Osteocyte (in vitro differentiated cells): ENCODE measurements around the gene ELANE. TPM values are rescaled to one million over a fixed set of nuclear protein-coding genes. Genes with fewer than 3 reads are reported as not detected.

Source experiments
- DNase-seq: peaks from one replicate; pipeline ENCODE4 v3.0.0; 2021; ENCODE audit warnings: mixed read lengths; ENCODE audit not compliant: unreplicated experiment; ENCODE audit errors: extremely low spot score
- H3K27ac Mint-ChIP-seq: one replicate; pipeline ENCODE4 v1.8.0; 2021; ENCODE audit warnings: mild to moderate bottlenecking, mixed read lengths; ENCODE audit not compliant: unreplicated experiment
- H3K27me3 Mint-ChIP-seq: one replicate; pipeline ENCODE4 v1.8.0; 2021; ENCODE audit warnings: mixed read lengths; ENCODE audit not compliant: unreplicated experiment
- H3K36me3 Mint-ChIP-seq: one replicate; pipeline ENCODE4 v1.8.0; 2021; ENCODE audit warnings: mixed read lengths; ENCODE audit not compliant: unreplicated experiment
- H3K4me1 Mint-ChIP-seq: one replicate; pipeline ENCODE4 v1.8.0; 2021; ENCODE audit warnings: mixed read lengths; ENCODE audit not compliant: unreplicated experiment
- H3K4me3 Mint-ChIP-seq: one replicate; pipeline ENCODE4 v1.8.0; 2021; ENCODE audit warnings: mild to moderate bottlenecking, moderate library complexity, mixed read lengths; ENCODE audit not compliant: unreplicated experiment
- H3K9me3 Mint-ChIP-seq: one replicate; pipeline ENCODE4 v1.8.0; 2021; ENCODE audit warnings: mixed read lengths; ENCODE audit not compliant: unreplicated experiment
- CTCF ChIP-seq: fragments of 200-600 bp; sonication (generic); IDR thresholded peaks from 2 replicates; pipeline ENCODE4 v1.5.0; 2021; ENCODE audit warnings: antibody characterized with exemption, mild to moderate bottlenecking, moderate library complexity
- total RNA-seq: library from RNA; stranded (reverse); gene quantifications from 2 replicates; pipeline ENCODE4 v1.2.1, GENCODE V29; 2021

Gene ELANE
- total RNA-seq, 1 donor from 2014 or later: 1.2 TPM

- H3K9me3 Mint-ChIP-seq: no peaks in the 10 kb centered on the region
- H3K4me1 Mint-ChIP-seq: no peaks in the 10 kb centered on the region
- H3K27ac Mint-ChIP-seq: no peak overlapping the region
- no peak overlapping the region for H3K4me3 Mint-ChIP-seq
- no peak for TF ChIP-seq CTCF
- no peak for DNase-seq
- peaks cover 20% of the 10 kb centered on the region for H3K36me3 Mint-ChIP-seq
- no peaks in the 10 kb centered on the region for H3K27me3 Mint-ChIP-seq
Observed at GRCh38 chr19:884420-885211, 32.5 kb downstream of the ELANE start.

- no peaks in the 10 kb centered on the region for H3K4me1 Mint-ChIP-seq
- no peak overlapping the region for H3K27ac Mint-ChIP-seq
Observed at GRCh38 chr19:885536-886224, 33.6 kb downstream of the ELANE start.

GRCh38 chr19:887072-887471 is 35.0 kb downstream of the ELANE start:
- Mint-ChIP-seq H3K4me1 (peaks cover 7% of the 10 kb centered on the region), H3K4me3 (no peak overlapping the region), H3K36me3 (peaks cover 10% of the 10 kb centered on the region), H3K27me3 (no peaks in the 10 kb centered on the region), H3K9me3 (no peaks in the 10 kb centered on the region), H3K27ac (no peak overlapping the region)
- TF ChIP-seq CTCF: no peak
- DNase-seq: no peak

More at GRCh38 chr19:885536-886224, 33.6 kb downstream of the ELANE start:
- Mint-ChIP-seq H3K27me3 (no peaks in the 10 kb centered on the region), H3K4me3 (no peak overlapping the region), H3K36me3 (peaks cover 20% of the 10 kb centered on the region), H3K9me3 (no peaks in the 10 kb centered on the region)
- no peak for TF ChIP-seq CTCF
- no peak for DNase-seq

DNA sequence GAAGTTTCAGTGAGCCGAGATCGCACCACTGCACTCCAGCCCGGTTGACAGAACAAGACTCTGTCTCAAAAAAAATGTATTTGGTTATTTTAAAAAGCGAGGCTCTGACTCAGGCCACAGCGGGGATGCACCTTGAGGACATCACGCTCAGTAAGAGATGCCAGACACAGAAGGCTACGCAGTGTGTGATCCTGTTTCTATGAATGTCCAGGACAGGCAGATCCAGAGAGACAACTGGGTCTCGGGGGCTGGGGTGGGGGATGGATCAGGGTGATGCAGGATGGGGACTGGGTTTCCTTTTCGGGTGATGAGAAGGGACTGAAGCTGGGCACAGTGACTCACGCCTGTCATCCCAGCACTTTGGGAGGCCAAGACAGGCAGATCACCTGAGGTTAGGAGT is 35.5 kb downstream of the ELANE start:
- Mint-ChIP-seq H3K27me3 (no peaks in the 10 kb centered on the region), H3K36me3 (peaks cover 7% of the 10 kb centered on the region), H3K4me1 (peaks cover 8% of the 10 kb centered on the region), H3K9me3 (no peaks in the 10 kb centered on the region), H3K27ac (no peak overlapping the region), H3K4me3 (no peak overlapping the region)
- no peak for DNase-seq
- TF ChIP-seq CTCF: no peak
